ENCODE measurements around the gene TCF19. TPM values are rescaled to one million over a fixed set of nuclear protein-coding genes. Genes with fewer than 3 reads are reported as not detected.
A peak's percentile ranks its signal among the peaks of the same experiment; 100 is the strongest.

Gene TCF19
- total and polyA plus RNA-seq, 9 donors: 9.3 to 18.4 (median 13.4) TPM

DNA sequence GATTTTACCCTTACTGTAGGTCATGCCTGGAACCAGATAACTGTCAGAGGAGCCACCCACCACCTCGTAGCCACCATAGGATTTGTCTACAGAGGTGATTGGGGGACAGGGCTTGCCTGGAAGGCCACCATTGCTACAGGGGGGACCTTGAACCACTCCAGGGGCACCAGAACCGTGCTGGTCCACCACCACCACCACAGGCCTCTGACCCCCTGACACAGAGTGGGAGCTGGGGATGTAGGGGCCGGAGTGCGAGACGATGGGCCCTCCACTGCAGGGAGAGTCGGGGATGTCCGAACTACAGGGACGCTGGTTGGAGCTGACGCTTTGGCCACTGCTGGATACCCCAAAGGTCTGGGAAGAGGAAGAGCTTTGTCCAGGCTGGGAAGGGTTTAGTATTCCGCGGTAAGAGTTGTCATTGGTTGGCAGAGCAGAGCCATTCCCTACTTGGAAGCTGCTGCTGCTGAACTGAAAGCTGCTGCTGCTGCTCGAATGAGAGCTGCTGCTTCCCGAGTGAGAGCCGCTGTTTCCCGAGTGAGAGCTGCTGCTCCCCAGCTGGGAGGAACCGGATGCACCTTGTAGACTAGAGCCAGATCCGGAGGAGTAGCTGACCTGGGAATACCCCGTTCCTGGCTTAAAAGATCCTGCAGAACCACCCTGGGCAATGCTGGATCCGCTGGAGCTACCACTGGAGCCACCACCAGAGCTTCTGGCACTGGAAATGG is 41.6 kb upstream of the TCF19 start:
- no peaks in the 10 kb centered on the region for H3K36me3 ChIP-seq (ENCODE audit: control insufficient read depth, insufficient read depth, low read length)
- H3K27ac ChIP-seq (ENCODE audit: low read length): peak overlapping the region; percentile 62
- peaks cover 25% of the 10 kb centered on the region for H3K4me1 ChIP-seq (ENCODE audit: control insufficient read depth, insufficient read depth, low read length)
- H3K9me3 ChIP-seq (replicated peaks; ENCODE audit: control insufficient read depth, low read depth, low read length): no peaks in the 10 kb centered on the region
- peaks cover 7% of the 10 kb centered on the region for H3K27me3 ChIP-seq (ENCODE audit: control insufficient read depth, insufficient read depth, low read length)
- WGBS (ENCODE audit: insufficient coverage): 21% methylated on average over 17 of the region's 19 CpGs
- DNase-seq: peak; percentile 65
- peak overlapping the region; percentile 17 for H3K4me3 ChIP-seq (ENCODE audit: low read length)

DNA sequence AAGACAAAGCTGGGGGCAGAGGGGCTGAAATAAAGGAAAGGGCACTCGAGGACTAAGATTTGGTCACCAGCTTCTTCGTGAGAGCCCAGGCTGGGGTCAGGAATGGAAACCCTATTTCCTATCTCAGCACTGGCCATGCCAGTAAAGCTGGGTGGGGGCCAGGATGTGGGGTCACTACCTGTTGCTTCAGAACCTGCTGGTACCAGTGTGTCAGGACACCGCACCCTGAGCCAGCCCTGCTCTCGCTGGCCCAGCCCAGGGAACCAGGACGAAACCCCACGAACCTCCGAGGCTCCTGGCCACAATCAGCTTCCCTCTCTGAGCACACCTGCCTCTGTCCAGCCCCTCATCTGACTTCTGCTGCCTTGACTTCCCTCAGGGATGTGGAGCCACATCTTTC is 40.2 kb upstream of the TCF19 start:
- WGBS (ENCODE audit: insufficient coverage): 77% methylated on average over 5 of the region's 7 CpGs
- Histone ChIP-seq H3K36me3 (ENCODE audit: control insufficient read depth, insufficient read depth, low read length) (no peaks in the 10 kb centered on the region), H3K4me3 (ENCODE audit: low read length) (no peak overlapping the region), H3K4me1 (ENCODE audit: control insufficient read depth, insufficient read depth, low read length) (peaks cover 30% of the 10 kb centered on the region), H3K27me3 (ENCODE audit: control insufficient read depth, insufficient read depth, low read length) (peaks cover 4% of the 10 kb centered on the region), H3K9me3 (replicated peaks; ENCODE audit: control insufficient read depth, low read depth, low read length) (no peaks in the 10 kb centered on the region), H3K27ac (ENCODE audit: low read length) (no peak overlapping the region)
- no peak for DNase-seq

GRCh38 chr6:31120151-31120915 is 38.1 kb upstream of the TCF19 start, which contains the start of gene CDSN:
Gene CDSN (minus strand): TSS chr6:31120446. CDS start chr6:31120419, 27 bp downstream.
- Histone ChIP-seq H3K27ac (ENCODE audit: low read length) (no peak within 1 kb of the TSS), H3K4me3 (ENCODE audit: low read length) (no peak within 1 kb of the TSS), H3K9me3 (replicated peaks; ENCODE audit: control insufficient read depth, low read depth, low read length) (no peaks in the 10 kb centered on the region), H3K27me3 (ENCODE audit: control insufficient read depth, insufficient read depth, low read length) (peaks cover 4% of the 10 kb centered on the region), H3K36me3 (ENCODE audit: control insufficient read depth, insufficient read depth, low read length) (no peaks in the 10 kb centered on the region), H3K4me1 (ENCODE audit: control insufficient read depth, insufficient read depth, low read length) (peaks cover 17% of the 10 kb centered on the region)
- no peak for DNase-seq
- 84% methylated on average over 23 of the region's 26 CpGs for WGBS (ENCODE audit: insufficient coverage)

GRCh38 chr6:31121131-31121790 is 37.1 kb upstream of the TCF19 start:
- 82% methylated on average over 7 of the region's 12 CpGs for WGBS (ENCODE audit: insufficient coverage)
- Histone ChIP-seq H3K27me3 (ENCODE audit: control insufficient read depth, insufficient read depth, low read length) (peaks cover 4% of the 10 kb centered on the region), H3K36me3 (ENCODE audit: control insufficient read depth, insufficient read depth, low read length) (no peaks in the 10 kb centered on the region), H3K4me1 (ENCODE audit: control insufficient read depth, insufficient read depth, low read length) (peaks cover 18% of the 10 kb centered on the region), H3K9me3 (replicated peaks; ENCODE audit: control insufficient read depth, low read depth, low read length) (no peaks in the 10 kb centered on the region), H3K4me3 (ENCODE audit: low read length) (no peak overlapping the region), H3K27ac (ENCODE audit: low read length) (no peak overlapping the region)
- DNase-seq: no peak

GRCh38 chr6:31122791-31123706 is 35.3 kb upstream of the TCF19 start:
- Histone ChIP-seq H3K27ac (ENCODE audit: low read length) (no peak overlapping the region), H3K4me1 (ENCODE audit: control insufficient read depth, insufficient read depth, low read length) (peaks cover 13% of the 10 kb centered on the region), H3K36me3 (ENCODE audit: control insufficient read depth, insufficient read depth, low read length) (no peaks in the 10 kb centered on the region), H3K4me3 (ENCODE audit: low read length) (no peak overlapping the region), H3K9me3 (replicated peaks; ENCODE audit: control insufficient read depth, low read depth, low read length) (no peaks in the 10 kb centered on the region), H3K27me3 (ENCODE audit: control insufficient read depth, insufficient read depth, low read length) (peaks cover 7% of the 10 kb centered on the region)
- DNase-seq: peak; percentile 88
- 46% methylated on average over 10 of the region's 16 CpGs for WGBS (ENCODE audit: insufficient coverage)

DNA sequence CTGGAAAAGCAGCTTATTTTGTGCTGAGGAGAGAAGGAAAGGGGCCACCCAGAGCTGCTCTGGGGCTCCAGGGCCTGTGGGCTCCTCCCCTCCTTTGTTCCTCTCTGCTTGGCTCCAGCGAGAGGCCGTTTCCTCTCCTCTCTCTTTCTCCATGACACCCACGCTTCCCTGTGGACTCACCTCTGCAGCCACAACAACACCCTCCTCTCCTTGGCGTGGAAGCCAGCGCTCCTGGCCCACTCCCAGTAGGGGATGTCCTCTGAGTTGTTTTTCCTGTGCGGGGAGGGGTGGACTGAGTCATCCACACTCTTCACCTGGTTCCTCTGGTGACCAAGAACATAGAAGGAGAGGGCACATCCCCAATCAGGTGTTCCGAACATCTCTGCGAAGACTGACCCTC is 33.2 kb upstream of the TCF19 start:
- WGBS (ENCODE audit: insufficient coverage): 35% methylated on average over 4 of the region's 8 CpGs
- Histone ChIP-seq H3K27me3 (ENCODE audit: control insufficient read depth, insufficient read depth, low read length) (peaks cover 5% of the 10 kb centered on the region), H3K4me3 (ENCODE audit: low read length) (no peak overlapping the region), H3K9me3 (replicated peaks; ENCODE audit: control insufficient read depth, low read depth, low read length) (no peaks in the 10 kb centered on the region), H3K36me3 (ENCODE audit: control insufficient read depth, insufficient read depth, low read length) (no peaks in the 10 kb centered on the region), H3K27ac (ENCODE audit: low read length) (peak overlapping the region; percentile 55), H3K4me1 (ENCODE audit: control insufficient read depth, insufficient read depth, low read length) (peaks cover 13% of the 10 kb centered on the region)
- DNase-seq: peak; percentile 85

GRCh38 chr6:31125586-31126363 is 32.6 kb upstream of the TCF19 start:
- H3K27me3 ChIP-seq (ENCODE audit: control insufficient read depth, insufficient read depth, low read length): peaks cover 5% of the 10 kb centered on the region
- H3K4me3 ChIP-seq (ENCODE audit: low read length): no peak overlapping the region
- no peaks in the 10 kb centered on the region for H3K36me3 ChIP-seq (ENCODE audit: control insufficient read depth, insufficient read depth, low read length)
- H3K27ac ChIP-seq (ENCODE audit: low read length): no peak overlapping the region
- DNase-seq: no peak
- H3K4me1 ChIP-seq (ENCODE audit: control insufficient read depth, insufficient read depth, low read length): peaks cover 13% of the 10 kb centered on the region
- 64% methylated on average over 6 of the region's 12 CpGs for WGBS (ENCODE audit: insufficient coverage)
- H3K9me3 ChIP-seq (replicated peaks; ENCODE audit: control insufficient read depth, low read depth, low read length): no peaks in the 10 kb centered on the region

DNA sequence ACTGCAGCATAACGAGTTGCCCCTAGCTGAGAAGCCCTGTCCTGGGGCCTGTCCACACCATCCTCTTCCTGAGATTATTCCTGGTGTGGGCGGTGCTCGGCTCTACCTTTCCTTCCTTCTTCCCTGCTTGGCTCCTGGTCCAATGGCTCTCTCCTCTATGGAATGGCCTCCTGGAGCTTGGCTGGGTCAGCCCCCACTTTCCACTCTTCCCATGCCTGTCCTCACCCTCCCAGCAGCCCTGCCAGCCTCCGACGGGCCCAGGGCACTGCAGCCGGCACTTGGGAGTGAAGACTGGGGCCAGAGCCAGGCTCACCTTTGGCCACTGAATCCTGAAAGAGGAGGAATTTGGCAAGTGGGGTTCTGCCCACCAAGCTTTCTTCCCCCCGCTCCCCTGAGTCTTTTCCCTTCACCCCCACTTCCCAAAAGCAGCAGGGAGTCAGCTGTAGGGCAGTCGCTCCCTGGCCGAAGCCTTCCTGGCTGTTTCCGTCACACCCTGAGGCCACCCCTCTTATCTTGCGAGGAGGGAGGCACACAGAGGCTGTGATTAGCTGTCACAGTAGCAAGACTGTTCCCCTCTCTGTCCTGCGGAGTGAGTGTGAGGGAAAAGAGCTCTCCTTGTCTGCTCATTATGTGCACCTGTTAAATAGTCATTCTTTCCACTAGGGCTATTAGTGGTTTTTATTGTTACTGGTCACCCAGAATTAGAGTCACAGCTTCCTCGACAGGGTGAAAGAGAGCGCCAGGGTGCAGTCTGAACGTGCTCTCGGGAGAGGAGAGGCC is 31.8 kb upstream of the TCF19 start:
- Histone ChIP-seq H3K4me1 (ENCODE audit: control insufficient read depth, insufficient read depth, low read length) (peaks cover 13% of the 10 kb centered on the region), H3K27ac (ENCODE audit: low read length) (no peak overlapping the region), H3K4me3 (ENCODE audit: low read length) (no peak overlapping the region), H3K27me3 (ENCODE audit: control insufficient read depth, insufficient read depth, low read length) (peaks cover 5% of the 10 kb centered on the region), H3K36me3 (ENCODE audit: control insufficient read depth, insufficient read depth, low read length) (no peaks in the 10 kb centered on the region), H3K9me3 (replicated peaks; ENCODE audit: control insufficient read depth, low read depth, low read length) (no peaks in the 10 kb centered on the region)
- WGBS (ENCODE audit: insufficient coverage): 61% methylated on average over 8 of the region's 16 CpGs
- no peak for DNase-seq
